IMR-90 (cell line): ENCODE data around the gene INAVA. TPM values are rescaled to one million over a fixed set of nuclear protein-coding genes. Genes with fewer than 3 reads are reported as not detected.

Experiments
- ATAC-seq: fragments of 200-7000 bp; cut with Tn5 transposase; 2 replicates; pipeline ENCODE4 v1.9.1; 2020; ENCODE audit warnings: low read depth, mild to moderate bottlenecking, moderate library complexity
- BruUV-seq: library from RNA; stranded (reverse); fragments of 400-500 nt; replicated peaks from 2 replicates; lab custom pipeline; 2021; lab: Mats Ljungman, UMichigan
- CTCF ChIA-PET: fragments of 300-600 bp; formaldehyde crosslinking; extraction: SDS; loops from one replicate; lab custom pipeline; 2021; ENCODE audit warnings: antibody characterized with exemption; lab: Yijun Ruan, JAX
- POLR2A ChIA-PET: fragments of 300-600 bp; sonication (Branson Sonifier 250); formaldehyde crosslinking; loops from one replicate; lab custom pipeline; 2022; ENCODE audit warnings: antibody characterized with exemption; ENCODE audit not compliant: unreplicated experiment; lab: Charles Lee
- DNase-seq: peaks from one replicate; pipeline ENCODE4 v3.0.0; 2013
- H2AFZ ChIP-seq: replicated peaks from 2 replicates; pipeline ENCODE3; 2013; ENCODE audit warnings: low read length, mild to moderate bottlenecking; ENCODE audit not compliant: poor library complexity
- H2AK5ac ChIP-seq: 2 replicates; pipeline ENCODE4 v1.6.1; 2013; ENCODE audit warnings: low read depth, low read length, inconsistent platforms
- H2AK9ac ChIP-seq: replicated peaks from 2 replicates; pipeline ENCODE3; 2013; ENCODE audit warnings: mild to moderate bottlenecking, low read depth, low read length, moderate library complexity; ENCODE audit not compliant: poor library complexity
- H2BK120ac ChIP-seq: 2 replicates; pipeline ENCODE4 v1.6.1; 2013; ENCODE audit warnings: low read depth, low read length, inconsistent platforms
- H2BK15ac ChIP-seq: 3 replicates; pipeline ENCODE4 v1.6.1; 2013; ENCODE audit warnings: low read depth, low read length, inconsistent platforms
- H2BK20ac ChIP-seq: 2 replicates; pipeline ENCODE4 v1.6.1; 2013; ENCODE audit warnings: low read depth, mild to moderate bottlenecking, inconsistent platforms, low read length, moderate library complexity
- H2BK5ac ChIP-seq: 2 replicates; pipeline ENCODE4 v1.6.1; 2013; ENCODE audit warnings: mild to moderate bottlenecking, low read depth, low read length, inconsistent platforms; ENCODE audit not compliant: poor library complexity, severe bottlenecking
- H3K14ac ChIP-seq: replicated peaks from 2 replicates; pipeline ENCODE4 v1.6.1; 2013; ENCODE audit warnings: low read depth, low read length, inconsistent platforms
- H3K18ac ChIP-seq: 2 replicates; pipeline ENCODE4 v1.6.1; 2013; ENCODE audit warnings: low read depth, low read length, control low read depth
- H3K23ac ChIP-seq: 2 replicates; pipeline ENCODE4 v1.6.1; 2013; ENCODE audit warnings: low read depth, low read length, inconsistent platforms
- H3K27ac ChIP-seq: 2 replicates; pipeline ENCODE4 v1.5.1; 2013; ENCODE audit warnings: mild to moderate bottlenecking, control low read depth, low read length; ENCODE audit not compliant: insufficient read depth
- H3K27me3 ChIP-seq: 2 replicates; pipeline ENCODE4 v1.6.1; 2013; ENCODE audit warnings: low read length; ENCODE audit not compliant: control insufficient read depth, insufficient read depth
- H3K36me3 ChIP-seq: 2 replicates; pipeline ENCODE4 v1.6.1; 2013; ENCODE audit warnings: low read length, mixed read lengths; ENCODE audit not compliant: control insufficient read depth, insufficient read depth
- H3K4ac ChIP-seq: 2 replicates; pipeline ENCODE4 v1.6.1; 2013; ENCODE audit warnings: low read depth, low read length, inconsistent platforms
- H3K4me1 ChIP-seq: 2 replicates; pipeline ENCODE4 v1.6.1; 2013; ENCODE audit warnings: low read length, mixed read lengths; ENCODE audit not compliant: control insufficient read depth, insufficient read depth
- H3K4me2 ChIP-seq: 2 replicates; pipeline ENCODE4 v1.6.1; 2013; ENCODE audit warnings: low read depth, mild to moderate bottlenecking, control low read depth, low read length, moderate library complexity
- H3K4me3 ChIP-seq: 2 replicates; pipeline ENCODE4 v1.5.1; 2013; ENCODE audit warnings: low read depth, mild to moderate bottlenecking, control low read depth, low read length, moderate library complexity; ENCODE audit not compliant: insufficient read depth
- H3K56ac ChIP-seq: 2 replicates; pipeline ENCODE4 v1.6.1; 2013; ENCODE audit warnings: low read length, inconsistent platforms; ENCODE audit not compliant: insufficient read depth; ENCODE audit errors: extremely low read depth
- H3K79me1 ChIP-seq, 2 experiments: 2 replicates each; pipeline ENCODE4 v1.6.1; 2013; ENCODE audit warnings: low read length in 2 of 2, inconsistent platforms in 1 of 2, low read depth in 1 of 2
- H3K9ac ChIP-seq: 2 replicates; pipeline ENCODE4 v1.6.1; 2013; ENCODE audit warnings: low read depth, low read length, control low read depth
- H3K9me1 ChIP-seq: 2 replicates; pipeline ENCODE4 v1.6.1; 2013; ENCODE audit warnings: low read length, inconsistent platforms; ENCODE audit not compliant: insufficient read depth
- H3K9me3 ChIP-seq: 2 replicates; pipeline ENCODE4 v1.6.1; 2013; ENCODE audit warnings: low read length; ENCODE audit not compliant: control insufficient read depth, insufficient read depth
- H4K20me1 ChIP-seq: 2 replicates; pipeline ENCODE4 v1.6.1; 2013; ENCODE audit warnings: low read length, inconsistent platforms; ENCODE audit not compliant: insufficient read depth
- H4K5ac ChIP-seq: 2 replicates; pipeline ENCODE4 v1.6.1; 2013; ENCODE audit warnings: mild to moderate bottlenecking, low read depth, low read length, control low read depth
- H4K8ac ChIP-seq, 2 experiments: 2 replicates each; pipeline ENCODE4 v1.6.1; 2013; ENCODE audit warnings: low read depth in 2 of 2, low read length in 2 of 2, control low read depth in 1 of 2, inconsistent platforms in 1 of 2
- H4K91ac ChIP-seq: 2 replicates; pipeline ENCODE4 v1.6.1; 2013; ENCODE audit warnings: low read depth, low read length, inconsistent platforms; ENCODE audit not compliant: insufficient read depth
- NFE2L2 ChIP-seq: fragments of 150-350 bp; IDR thresholded peaks from 2 replicates; pipeline ENCODE4 v1.6.1; 2016; ENCODE audit warnings: low read depth, mild to moderate bottlenecking, low read length
- WGBS, 2 experiments: methylation state at CpG; one replicate each; pipeline versions ENCODE4 v1.1.5 to v1.1.7; 2013; ENCODE audit warnings: missing lambda C conversion rate in 2 of 2; ENCODE audit not compliant: insufficient read length in 1 of 2; ENCODE audit errors: extremely low coverage in 2 of 2; 5-methylcytosine and 5-hydroxymethylcytosine counted together
- dilution Hi-C: fragments of 300-500 bp; cut with HindIII; formaldehyde crosslinking; loops from one replicate; pipeline ENCODE4 v1.14.3; 2018; ENCODE audit warnings: low sequenced_read_pairs; ENCODE audit not compliant: unreplicated experiment
- in situ Hi-C: fragments of 300-500 bp; cut with MboI; formaldehyde crosslinking; loops from 3 replicates; pipeline ENCODE4 v1.14.3; 2019; ENCODE audit warnings: low sequenced_read_pairs, inconsistent platforms, mixed read lengths
- intact Hi-C: fragments of 100-400 bp; cut with micrococcal nuclease; formaldehyde crosslinking; loops from 2 replicates; pipeline ENCODE4 v1.10.0; 2022
- polyA plus RNA-seq, 3 experiments: library from polyadenylated mRNA; depleted of rRNA; stranded (reverse); fragments of >200 nt; gene quantifications; 2 replicates each; pipeline ENCODE4 v1.2.3, GENCODE V29; 2012; ENCODE audit warnings: low replicate concordance in 1 of 3
- total RNA-seq: library from RNA; depleted of rRNA; stranded (reverse); fragments of >200 nt; gene quantifications from 2 replicates; pipeline ENCODE4 v1.2.3, GENCODE V29; 2012

INAVA gene
- total and polyA plus RNA-seq, 2 of the 4 experiments (the other 2 are of a cell fraction): under 0.01 to 0.07 TPM

- Histone ChIP-seq H4K20me1 (no peaks in the 10 kb centered on the region), H3K4me3 (no peak overlapping the region), H3K27me3 (no peaks in the 10 kb centered on the region), H3K14ac (no peak overlapping the region), H2BK20ac (no peak overlapping the region), H3K79me1 (peaks cover 3 to 26% of the 10 kb centered on the region in 2 experiments; a peak in 3 of 4 replicates), H2AK9ac (no peak overlapping the region), H3K18ac (no peak overlapping the region), H2BK120ac (no peak overlapping the region), H4K91ac (no peak overlapping the region), H2BK5ac (no peak overlapping the region), H3K4me2 (no peak overlapping the region), H3K23ac (no peak overlapping the region), H2BK15ac (no peak overlapping the region), H4K5ac (no peak overlapping the region), H3K56ac (no peak overlapping the region), H3K4ac (no peak overlapping the region), H4K8ac (no peak overlapping the region), H3K9me1 (0 out of 2 replicates have a peak, but pooled peaks cover 3% of the 10 kb centered on the region), H3K4me1 (no peaks in the 10 kb centered on the region), H2AFZ (no peak overlapping the region), H2AK5ac (no peak overlapping the region), H3K27ac (no peak overlapping the region), H3K9ac (no peak overlapping the region), H3K9me3 (no peaks in the 10 kb centered on the region), H3K36me3 (peaks cover 24% of the 10 kb centered on the region)
- no TSS peak for BruUV-seq
- POLR2A ChIA-PET: no interaction called here
- dilution Hi-C loops (no loop called here), in situ Hi-C loops (no loop called here), intact Hi-C loops (no loop called here)
- CTCF ChIA-PET: no interaction called here
- WGBS, 2 experiments: no CpG with 5 or more reads among the region's 1 CpG
- DNase-seq: no peak
- no peak for ATAC-seq
- no peak for TF ChIP-seq NFE2L2
Measured at GRCh38 chr1:200846398-200846797, 48.3 kb upstream of the INAVA start.
